ENCODE data around the gene GSG1L.

GRCh38 chr16:27951489-27952120 lies 111.9 kb downstream of the GSG1L start:
- TF ChIP-seq YY1 (IDR thresholded peaks at IDR 0.05) (no peak), CTCF (IDR thresholded peaks at IDR 0.05; ENCODE audit: low read depth, low read length, missing input control) (no peak), REST (IDR thresholded peaks at IDR 0.05) (no peak), RAD21 (IDR thresholded peaks at IDR 0.05) (no peak), GABPA (IDR thresholded peaks at IDR 0.05 in 1 of 2, conservative IDR thresholded peaks at IDR 0.05 in 1 of 2) (no peak), ATF3 (IDR thresholded peaks at IDR 0.05) (no peak), MAX (IDR thresholded peaks at IDR 0.05) (no peak), JUND (IDR thresholded peaks at IDR 0.05) (no peak), TAF1 (conservative IDR thresholded peaks at IDR 0.05) (no peak)
